SK-N-DZ (cell line): Measurements from ENCODE around the gene FMN2.
"Not testable (repeated sequence)": the region's sequence is repeated elsewhere in the genome, so short reads cannot be mapped to it uniquely, and the experiment has no call there.

Experiments used
- DNase-seq: peaks from one replicate; pipeline ENCODE4 v3.0.0-alpha.2; 2015; ENCODE audit warnings: low spot score

FMN2 gene

DNA sequence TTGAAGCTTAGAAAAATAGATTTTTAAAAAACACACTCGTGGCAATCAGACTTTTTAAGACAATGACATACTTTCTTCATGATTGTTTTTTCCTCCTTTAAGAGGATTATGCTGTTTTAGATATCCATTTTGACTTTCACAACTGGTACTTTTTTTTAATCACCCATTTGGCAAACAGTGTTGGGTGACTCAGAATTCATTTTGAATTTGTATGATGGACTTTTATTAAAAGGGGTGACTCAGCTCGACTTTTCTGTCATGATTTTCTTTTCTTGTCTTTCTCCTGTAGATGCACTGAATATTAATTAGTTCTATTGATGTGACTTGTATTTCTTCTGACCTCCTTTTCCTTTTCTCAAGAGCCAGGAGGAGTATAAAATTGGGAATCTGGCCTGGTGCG is 44.7 kb downstream of the FMN2 start:
- no peak for DNase-seq

DNA sequence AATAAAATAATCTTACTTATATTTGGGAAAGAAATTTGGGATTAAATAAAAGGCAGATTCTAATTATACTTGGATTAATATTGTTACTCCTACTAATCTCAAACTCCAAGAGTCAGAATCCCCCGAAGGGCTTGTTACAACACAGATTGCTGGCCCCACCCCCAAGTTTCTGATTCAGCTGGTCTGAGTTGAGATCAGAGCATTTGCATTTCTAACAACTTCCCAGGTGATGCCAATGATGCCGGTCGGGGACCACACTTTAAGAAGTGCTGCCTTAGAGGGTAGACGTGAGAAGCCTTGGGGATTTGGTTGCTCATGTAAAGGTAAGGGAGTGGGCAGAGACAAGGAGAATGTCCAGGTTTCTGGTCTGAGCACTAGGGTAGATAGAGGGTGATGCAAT is 47.2 kb downstream of the FMN2 start:
- DNase-seq: no peak

DNA sequence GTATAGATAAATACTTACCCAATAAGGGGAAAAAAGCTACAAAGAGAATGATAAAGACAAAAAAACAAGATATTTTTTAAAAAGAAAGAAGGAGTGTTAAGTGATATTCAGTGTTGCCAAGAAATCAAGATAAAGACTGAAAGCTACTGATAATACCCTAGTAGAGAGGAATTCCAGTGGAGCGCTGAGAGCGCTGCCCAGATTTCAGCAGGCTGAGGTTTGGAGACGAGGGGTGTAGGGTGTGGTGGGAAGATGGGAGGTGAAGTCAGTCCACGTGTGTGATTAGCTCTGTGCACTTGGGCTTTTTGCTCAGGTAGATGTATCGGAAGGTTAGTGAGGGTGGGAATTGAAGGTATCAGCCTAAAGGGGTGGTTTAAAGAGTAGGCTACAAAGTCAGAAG is 47.8 kb downstream of the FMN2 start:
- no peak for DNase-seq

DNA sequence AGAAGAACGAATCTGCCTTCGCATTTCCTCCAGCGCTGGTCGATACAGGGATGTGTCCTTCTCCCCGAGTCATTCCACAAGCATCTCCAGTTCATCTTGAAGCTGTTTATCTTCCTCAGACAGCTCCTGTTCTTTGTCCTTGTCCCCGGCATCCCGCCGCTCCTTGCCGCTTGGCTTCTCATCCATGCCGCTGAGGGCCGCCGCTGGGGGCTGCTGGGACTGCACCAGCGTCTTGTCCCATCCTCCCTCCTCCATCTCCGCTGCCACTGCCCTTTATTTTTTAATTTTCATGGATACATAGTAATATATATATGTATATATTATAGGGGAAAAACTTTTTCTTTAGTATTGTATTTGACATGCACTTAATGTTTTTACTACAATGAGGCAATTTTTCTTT is 53.4 kb downstream of the FMN2 start:
- no peak for DNase-seq

DNA sequence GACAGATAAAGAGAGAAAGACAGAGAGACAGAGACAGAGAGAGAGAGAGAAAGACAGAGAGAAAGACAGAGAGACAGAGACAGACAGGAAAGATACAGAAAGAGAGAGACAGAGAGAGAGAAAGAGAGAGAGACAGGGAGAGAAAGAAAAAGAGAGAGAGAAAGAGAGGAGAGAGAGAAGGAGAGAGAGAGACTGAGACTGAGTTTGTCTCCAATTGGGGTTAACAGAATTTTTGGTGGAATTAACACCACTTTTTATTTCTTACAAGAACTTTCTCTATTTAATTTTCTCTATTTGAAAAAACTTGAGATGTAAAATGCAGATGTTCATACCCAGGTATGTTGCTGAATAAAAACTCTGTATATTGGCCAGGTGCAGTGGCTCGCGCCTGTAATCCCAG is 56.6 kb downstream of the FMN2 start:
- DNase-seq: no peak

DNA sequence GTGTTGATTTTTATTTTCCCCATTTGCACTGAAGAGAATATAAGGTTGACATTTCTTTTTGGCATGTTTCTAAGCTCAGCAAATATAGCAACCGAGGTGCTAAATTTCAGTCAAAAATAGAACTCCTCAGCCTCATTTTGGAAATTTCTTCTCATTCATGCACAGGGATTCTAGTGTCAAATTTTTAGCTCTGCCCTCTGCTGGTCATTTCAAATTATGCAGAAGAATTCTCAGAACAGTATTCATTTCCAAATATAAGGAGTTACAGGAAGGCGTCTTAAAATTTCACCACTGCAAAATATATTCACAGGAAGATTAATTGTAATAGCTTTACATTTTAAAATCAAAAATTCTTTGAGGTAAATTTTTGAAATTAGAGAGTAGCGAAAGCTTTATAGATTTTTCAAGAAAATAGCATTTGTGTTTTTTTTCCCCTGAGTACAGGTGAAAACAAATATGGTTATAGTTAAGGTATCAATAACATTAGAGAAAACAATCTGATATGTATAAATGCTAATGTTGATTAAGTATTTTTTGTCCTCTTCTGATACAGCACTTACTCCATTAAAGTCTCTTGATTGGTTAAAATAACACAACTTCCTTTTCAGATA is 57.9 kb downstream of the FMN2 start:
- DNase-seq: peak; percentile 39

DNA sequence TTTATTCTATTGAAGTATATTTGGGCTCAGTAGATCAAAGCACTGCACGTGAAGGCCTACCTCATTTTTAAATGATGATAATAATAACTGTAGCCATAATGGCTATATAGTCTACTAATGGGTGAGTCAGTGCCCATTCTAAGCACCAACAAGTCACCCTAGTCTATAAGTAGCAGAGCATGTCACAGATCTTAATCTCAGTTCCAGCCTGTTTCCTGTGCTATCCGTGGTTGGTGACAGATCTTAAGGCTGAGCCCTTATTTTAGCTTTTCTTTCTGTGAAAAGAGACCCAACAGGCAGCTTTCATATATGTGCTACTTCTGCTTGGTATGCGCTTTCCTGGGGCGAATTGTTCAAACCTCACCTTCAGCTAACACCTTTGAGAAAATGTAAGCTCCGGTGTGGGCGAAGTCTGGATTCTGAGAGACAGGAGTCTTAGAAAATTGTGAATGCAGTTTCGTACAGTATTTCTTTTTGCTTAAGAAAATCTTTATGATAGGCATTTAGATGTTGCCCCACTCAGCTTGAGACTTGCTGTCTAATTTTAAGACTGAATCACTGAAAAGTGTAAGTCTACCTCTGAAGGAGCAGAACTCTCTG is 59.6 kb downstream of the FMN2 start:
- DNase-seq: no peak

DNA sequence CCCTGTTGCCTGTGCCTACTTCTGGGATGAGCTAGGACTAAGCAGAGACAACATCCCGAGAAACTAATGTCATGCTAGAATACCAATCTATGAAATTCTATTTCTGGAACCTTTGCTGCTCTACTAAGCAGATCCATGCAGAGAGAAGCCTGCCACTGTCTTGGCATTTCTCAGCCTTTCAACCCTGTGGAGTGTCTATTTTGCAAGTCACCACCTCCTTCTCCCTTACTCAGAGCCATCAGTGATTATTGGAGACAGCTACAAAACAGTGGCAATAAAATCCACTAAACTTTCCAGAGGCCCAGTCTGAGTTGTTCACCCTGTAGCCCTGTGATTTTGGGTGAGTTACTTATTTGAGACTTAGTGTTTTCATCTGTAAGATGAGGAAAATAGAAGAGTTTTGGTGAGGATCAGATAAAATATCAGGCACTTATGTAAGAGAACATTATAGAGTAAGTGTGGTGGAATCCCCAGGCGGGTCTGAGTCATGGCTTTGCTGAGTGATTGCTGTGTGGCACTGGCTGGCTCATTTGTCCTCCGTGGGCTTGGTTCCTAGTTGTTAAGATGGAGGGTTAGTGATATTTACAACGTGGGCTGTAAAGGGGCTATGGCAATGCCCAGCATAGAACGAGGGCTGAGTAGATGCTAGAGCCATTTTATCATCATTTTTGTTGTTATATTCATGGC is 61.1 kb downstream of the FMN2 start:
- no peak for DNase-seq

DNA sequence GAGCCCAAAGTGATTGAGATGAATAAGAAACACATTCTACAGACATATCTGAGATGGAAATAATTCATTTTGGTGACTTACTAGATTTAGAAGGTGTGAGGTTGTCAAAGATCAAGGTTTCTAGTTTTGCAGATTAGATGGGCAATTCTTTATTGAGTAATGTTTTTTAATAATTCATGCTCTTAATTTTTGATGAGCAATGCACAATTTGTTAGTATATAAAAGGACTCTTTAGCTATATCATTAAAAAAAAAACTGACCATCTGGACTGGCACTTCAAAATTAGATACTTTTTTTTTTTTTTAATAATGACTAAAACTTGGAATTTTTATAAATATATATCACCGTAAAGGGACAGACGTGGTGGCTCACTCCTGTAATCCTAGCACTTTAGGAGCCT is 63.9 kb downstream of the FMN2 start:
- DNase-seq: no peak

DNA sequence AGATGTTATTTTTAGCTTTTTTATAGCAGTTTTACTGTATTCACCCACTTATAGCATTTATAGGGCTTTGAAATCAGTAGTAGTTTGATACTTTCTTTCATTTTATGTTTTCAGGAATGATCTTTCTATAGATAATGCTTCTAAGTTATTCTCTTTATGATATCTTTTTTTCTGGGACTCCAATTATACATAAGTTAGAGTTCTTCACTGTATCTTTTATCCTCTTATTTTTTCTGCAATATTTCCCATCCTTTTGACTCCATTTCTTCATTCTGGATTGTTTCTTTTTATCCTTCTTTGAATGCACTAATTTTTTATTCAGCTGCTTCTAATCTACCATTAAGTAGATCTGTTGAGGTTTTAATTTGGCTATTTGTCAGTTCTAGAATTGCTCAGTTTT is 73.1 kb downstream of the FMN2 start:
- no peak for DNase-seq

DNA sequence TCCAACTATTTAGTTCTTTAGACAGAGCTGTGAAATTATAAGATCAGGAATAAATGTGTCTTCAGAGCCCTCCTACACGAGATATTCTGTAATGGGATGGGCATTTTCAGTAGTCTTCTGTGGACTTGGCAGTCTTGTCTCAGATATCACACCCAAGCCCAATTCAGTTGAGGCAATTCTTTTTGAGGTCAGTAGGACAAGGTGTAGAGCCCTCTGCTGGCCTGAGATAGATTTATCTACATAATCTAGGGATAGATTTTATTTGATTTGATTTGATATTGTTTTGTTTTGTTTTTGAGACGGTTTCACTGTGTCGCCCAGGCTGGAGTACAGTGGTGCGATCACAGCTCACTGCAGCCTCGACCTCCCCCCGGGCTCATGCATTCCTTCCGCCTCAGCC is 77.5 kb downstream of the FMN2 start:
- no peak for DNase-seq

DNA sequence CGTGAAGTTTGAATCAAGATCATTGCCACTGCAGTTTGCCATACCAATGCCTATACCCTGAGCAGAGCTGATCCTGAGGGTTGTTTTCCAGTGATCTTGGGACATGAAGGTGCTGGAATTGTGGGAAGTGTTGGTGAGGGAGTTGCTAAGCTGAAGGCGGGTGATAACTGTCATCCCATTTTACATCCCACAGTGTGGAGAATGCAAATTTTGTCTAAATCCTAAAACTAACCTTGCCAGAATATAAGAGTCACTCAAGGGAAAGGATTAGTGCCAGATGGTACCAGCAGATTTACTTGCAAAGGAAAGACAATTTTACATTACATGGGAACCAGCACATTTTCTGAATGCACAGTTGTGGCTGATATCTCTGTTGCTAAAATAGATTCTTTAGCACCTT is 78.6 kb downstream of the FMN2 start:
- DNase-seq: no peak

DNA sequence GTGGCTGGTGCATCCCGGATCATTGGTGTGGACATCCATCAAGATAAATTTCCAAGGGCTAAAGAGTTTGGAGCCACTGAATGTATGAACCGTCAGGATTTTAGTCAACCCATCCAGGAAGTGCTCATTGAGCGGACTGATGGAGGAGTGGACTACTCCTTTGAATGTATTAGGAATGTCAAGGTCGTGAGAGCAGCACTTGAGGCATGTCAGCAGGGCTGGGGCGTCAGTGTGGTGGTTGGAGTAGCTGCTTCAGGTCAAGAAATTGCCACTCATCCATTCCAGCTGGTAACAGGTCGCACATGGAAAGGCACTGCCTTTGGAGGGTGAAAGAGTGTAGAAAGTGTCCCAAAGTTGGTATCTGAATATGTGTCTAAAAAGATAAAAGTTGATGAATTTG is 79.1 kb downstream of the FMN2 start:
- no peak for DNase-seq

DNA sequence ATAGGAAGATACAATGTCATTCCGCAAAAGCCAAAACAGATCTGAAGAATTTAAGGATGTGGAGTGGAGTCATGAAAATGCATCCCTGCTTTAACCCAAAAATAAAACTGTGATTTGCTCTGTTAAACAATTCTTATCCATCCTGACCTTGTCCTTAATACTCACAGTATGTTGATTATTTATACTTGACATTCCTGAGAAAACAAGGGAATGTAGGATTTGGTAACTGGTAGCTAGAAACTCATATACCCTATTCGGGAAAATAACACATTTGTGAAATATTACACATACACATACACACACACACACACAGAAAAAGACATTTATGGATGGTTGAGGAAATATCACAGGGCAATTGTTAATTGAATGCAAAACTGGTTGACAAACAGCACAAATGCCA is 80.2 kb downstream of the FMN2 start:
- no peak for DNase-seq

DNA sequence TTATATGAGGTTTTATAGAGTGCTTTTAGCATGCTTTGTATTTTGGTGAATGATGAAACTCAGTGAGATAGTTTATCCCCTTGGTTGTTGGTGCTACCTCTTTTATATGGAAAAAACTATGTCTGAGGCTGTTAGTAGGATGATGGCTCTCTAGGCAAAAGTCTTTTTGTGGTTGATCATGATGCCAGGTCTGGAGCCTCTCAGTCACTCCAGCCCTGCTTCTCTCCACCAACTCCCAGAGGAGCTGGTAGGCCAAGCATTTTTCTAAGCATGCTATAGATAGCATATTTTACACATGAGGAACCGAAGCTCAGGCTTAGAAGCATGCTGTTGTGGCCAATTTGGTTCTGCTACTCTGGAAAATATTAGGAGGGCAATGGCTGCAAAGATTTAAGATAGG is 82.2 kb downstream of the FMN2 start:
- DNase-seq: no peak

DNA sequence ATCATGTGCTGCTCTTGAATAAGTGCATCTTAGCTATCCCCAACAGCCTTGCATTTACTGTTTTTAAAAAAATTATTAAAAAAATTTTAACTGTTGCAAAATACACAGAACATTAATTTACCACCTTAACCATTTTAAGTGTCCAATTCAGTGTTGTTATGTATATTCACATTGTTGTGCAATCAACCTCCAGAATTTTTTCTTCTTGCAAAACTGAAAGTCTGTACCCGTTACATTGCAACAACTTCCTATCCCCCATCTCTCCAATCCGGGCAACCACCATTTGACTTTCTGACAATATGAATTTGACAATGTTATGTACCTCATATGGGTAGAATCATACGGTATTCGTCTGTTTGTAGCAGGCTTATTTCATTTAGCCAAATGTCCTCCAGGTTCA is 83.1 kb downstream of the FMN2 start:
- no peak for DNase-seq

DNA sequence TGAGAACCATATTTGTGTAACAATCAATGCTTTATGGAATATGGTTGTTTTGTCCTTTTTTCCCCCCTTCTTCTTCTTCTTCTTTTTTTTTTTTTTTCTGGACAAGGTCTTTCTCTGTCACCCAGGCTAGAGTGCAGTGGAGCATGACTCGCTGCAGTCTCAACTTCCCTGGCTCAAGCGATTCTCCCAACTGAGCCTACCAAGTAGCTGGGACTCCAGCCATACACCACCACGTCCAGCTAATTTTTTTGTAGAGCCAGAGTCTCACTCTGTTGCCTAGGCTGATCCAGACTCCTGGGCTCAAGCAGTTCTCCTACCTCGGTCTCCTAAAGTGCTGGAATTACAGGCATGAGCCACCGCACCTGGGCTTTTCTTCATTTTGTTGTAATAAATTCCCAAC is 86.7 kb downstream of the FMN2 start:
- no peak for DNase-seq

DNA sequence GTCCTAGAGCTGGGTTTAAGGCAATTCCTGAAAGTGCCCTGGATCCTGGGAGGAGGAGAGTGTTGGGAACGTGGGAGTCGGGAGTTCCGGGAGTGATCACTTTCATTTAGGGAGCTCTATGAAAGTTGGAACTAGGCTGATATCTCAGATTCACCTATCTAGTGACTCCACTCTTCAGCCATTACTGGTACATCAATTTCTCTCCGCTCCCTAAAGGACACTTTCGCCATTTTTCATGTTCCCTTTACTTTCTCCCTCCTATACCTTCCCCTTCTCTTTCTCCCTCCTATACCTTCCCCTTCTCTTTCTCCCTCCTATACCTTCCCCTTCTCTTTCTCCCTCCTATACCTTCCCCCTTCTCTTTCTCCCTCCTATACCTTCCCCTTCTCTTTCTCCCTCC is 93.0 kb downstream of the FMN2 start:
- DNase-seq: not testable (repeated sequence)

DNA sequence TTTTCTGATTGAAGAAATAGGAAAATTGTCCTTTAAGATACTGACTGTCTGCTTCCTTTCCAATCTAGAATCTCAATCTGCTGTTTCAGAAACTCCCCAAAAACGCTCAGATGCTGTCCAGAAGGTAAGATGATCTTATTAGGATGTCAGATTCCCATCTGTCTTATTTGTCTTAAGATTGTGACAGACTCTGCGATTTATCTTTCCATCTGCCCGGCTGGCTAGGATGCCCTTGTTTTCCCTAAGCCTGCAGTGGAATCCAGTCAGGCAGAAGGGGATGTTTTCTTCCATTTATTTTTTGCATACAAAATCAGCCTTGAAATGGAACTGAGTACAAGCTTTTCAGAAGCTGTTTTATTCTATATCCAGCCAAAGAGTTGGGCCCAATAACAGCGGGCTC is 96.5 kb downstream of the FMN2 start:
- DNase-seq: peak; percentile 80

DNA sequence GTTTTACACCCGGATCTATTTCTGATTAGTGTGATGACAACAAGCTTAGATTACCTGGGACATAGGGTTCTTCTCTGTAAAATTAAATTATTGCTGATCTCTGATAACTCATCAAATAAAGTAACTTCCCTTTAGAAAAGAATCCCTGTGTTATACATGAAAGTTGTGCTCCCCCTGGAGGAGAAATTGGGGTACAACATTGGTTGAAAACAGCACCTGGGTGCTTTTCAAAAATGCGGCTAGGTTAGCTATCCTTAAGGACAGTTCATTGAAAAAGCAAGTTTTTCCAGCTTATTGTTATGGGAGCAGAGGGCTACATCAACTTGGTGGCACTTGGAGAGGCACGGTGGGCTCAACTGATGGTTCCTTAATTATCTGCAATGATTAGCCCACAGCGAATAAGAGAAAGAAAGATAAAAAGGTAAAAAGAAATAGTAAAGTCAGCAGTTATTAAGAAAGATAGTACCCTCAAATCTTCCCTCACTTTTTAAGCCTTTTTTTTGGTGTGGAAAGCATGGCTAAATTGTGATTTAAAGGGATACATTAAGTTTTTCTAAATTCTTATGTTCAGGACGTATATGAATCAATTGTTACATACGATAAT is 97.8 kb downstream of the FMN2 start:
- peak; percentile 52 for DNase-seq

DNA sequence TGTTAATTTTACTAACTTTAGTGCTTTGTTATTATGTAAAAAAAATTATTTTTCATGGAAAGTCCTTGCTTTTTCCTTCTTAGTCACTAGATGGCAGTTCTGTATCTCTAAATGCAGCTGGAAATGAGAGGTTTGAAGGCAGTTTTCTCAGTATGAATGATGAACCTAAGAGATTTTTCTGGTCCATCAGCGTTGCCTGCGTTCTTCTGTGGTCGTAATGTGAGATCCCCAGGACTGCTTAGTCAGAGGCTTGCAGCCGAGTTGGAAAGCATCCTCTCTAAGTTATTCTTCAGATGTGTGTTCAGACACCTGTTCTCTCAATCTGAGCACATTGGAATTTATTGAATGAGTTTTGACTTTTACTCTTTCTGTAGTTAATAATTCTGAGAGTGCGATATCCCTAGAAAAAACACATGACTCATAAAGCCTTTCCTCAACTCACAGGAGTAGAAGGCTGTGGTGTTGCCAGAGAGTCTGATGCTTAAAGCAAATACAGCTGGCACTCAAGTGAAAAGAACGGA is 99.3 kb downstream of the FMN2 start:
- peak; percentile 64 for DNase-seq

DNA sequence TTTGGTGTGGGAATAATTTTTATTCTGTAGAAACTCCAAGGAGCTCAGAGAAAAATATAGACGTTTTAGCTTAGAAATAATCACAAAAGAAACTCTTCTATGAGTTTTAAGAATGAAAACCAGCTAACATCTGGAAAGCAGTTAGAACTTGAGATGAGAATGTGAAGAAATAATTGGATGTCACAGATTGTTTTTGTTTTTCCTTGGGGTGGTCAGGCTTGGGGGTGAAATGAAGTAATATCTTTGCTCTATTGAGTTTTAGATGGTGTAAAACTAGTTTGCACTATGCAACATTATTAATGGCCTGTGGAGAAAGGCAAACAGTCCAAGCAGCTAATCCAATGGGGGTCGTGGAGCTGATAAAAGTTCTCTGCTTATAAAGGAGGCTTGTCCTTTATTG is 101.2 kb downstream of the FMN2 start:
- DNase-seq: no peak

DNA sequence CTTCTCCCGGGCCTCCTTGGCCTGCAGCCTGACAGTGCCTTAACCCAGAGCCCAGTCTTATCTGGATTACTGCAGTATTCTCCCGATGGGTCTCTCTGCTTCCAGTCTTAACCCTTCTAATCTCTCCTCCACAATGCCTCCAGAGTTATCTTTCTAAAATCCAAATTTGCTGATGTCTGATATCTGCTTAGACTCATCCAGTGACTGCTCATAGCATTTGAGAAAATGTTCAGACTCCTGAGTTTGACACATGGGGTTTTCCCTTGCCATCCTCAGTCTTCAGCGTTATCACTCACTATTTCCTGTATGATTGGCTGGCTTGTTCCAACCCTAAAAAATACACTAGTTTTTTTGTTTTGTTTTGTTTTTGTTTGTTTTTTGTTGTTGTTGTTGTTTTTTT is 102.0 kb downstream of the FMN2 start:
- peak; percentile 42 for DNase-seq
